SU-DHL-6 (cell line): ENCODE results near the gene NAPEPLD.

Experiments used
- H2AFZ ChIP-seq: fragments of 200-600 bp; sonication (generic); 2 replicates; pipeline ENCODE4 v1.6.1; 2014; ENCODE audit warnings: low read depth, mild to moderate bottlenecking, moderate library complexity, mixed read lengths, antibody characterized with exemption, low read length; ENCODE audit not compliant: severe bottlenecking
- H3F3A ChIP-seq: fragments of 200-600 bp; shearing (Covaris generic); 2 replicates; pipeline ENCODE4 v1.6.0; 2016; ENCODE audit warnings: antibody characterized with exemption, mild to moderate bottlenecking; ENCODE audit not compliant: insufficient read depth
- H3K27ac ChIP-seq: fragments of 200-600 bp; sonication (generic); 2 replicates; pipeline ENCODE4 v1.5.1; 2016; ENCODE audit warnings: low read depth, mild to moderate bottlenecking, low read length, moderate library complexity, mixed read lengths
- H3K27me3 ChIP-seq: fragments of 200-600 bp; sonication (generic), shearing (Covaris generic); 2 replicates; pipeline ENCODE4 v1.6.0; 2014; ENCODE audit warnings: mild to moderate bottlenecking, low read length
- H3K36me3 ChIP-seq: fragments of 200-600 bp; sonication (generic); 2 replicates; pipeline ENCODE4 v1.6.1; 2014; ENCODE audit warnings: mild to moderate bottlenecking, low read length, mixed read lengths
- H3K4me2 ChIP-seq: fragments of 300-600, 200-600 bp; shearing (Covaris generic), sonication (generic); 2 replicates; pipeline ENCODE4 v1.6.0; 2014; ENCODE audit warnings: low read length, low read depth, mild to moderate bottlenecking; ENCODE audit not compliant: poor library complexity, severe bottlenecking
- H3K4me3 ChIP-seq: fragments of 200-600 bp; sonication (generic); 2 replicates; pipeline ENCODE4 v1.5.1; 2014; ENCODE audit warnings: antibody characterized with exemption, low read length, mild to moderate bottlenecking, mixed read lengths; ENCODE audit not compliant: insufficient read depth, poor library complexity, severe bottlenecking
- H3K79me2 ChIP-seq: fragments of 200-600 bp; sonication (generic); 2 replicates; pipeline ENCODE4 v1.6.1; 2014; ENCODE audit warnings: mild to moderate bottlenecking, low read length, moderate library complexity; ENCODE audit not compliant: insufficient read depth
- H3K9ac ChIP-seq: fragments of 200-600 bp; sonication (generic); 2 replicates; pipeline ENCODE4 v1.7.0; 2014; ENCODE audit warnings: mild to moderate bottlenecking, low read length
- H3K9me2 ChIP-seq: fragments of 200-600 bp; sonication (generic); replicated peaks from 2 replicates; pipeline ENCODE4 v1.6.1; 2014; ENCODE audit warnings: low read length; ENCODE audit not compliant: insufficient read depth
- H3K9me3 ChIP-seq: fragments of 200-600 bp; sonication (generic); 2 replicates; pipeline ENCODE4 v1.6.1; 2014; ENCODE audit warnings: low read length, mixed read lengths; ENCODE audit not compliant: insufficient read depth
- H4K20me1 ChIP-seq: fragments of 200-600 bp; sonication (generic); 2 replicates; pipeline ENCODE4 v1.6.1; 2014; ENCODE audit warnings: low read depth, mild to moderate bottlenecking, antibody characterized with exemption, low read length, moderate library complexity, mixed read lengths
- CTCF ChIP-seq: fragments of 200-600 bp; sonication (generic); IDR thresholded peaks from one replicate; pipeline ENCODE4 v1.5.1; 2017; ENCODE audit warnings: antibody characterized with exemption, mild to moderate bottlenecking, low read length, moderate library complexity; ENCODE audit not compliant: insufficient read depth, poor library complexity, severe bottlenecking
- EZH2phosphoT487 ChIP-seq: fragments of 200-600 bp; sonication (generic), shearing (Covaris generic); conservative IDR thresholded peaks from 2 replicates; pipeline ENCODE4 v1.6.1; 2018; ENCODE audit warnings: mild to moderate bottlenecking, antibody characterized with exemption, low read length, moderate library complexity, mixed read lengths

NAPEPLD gene

GRCh38 chr7:103116991-103117390 is 31.9 kb downstream of the NAPEPLD start:
- H3K9me3 ChIP-seq, result no peaks in the 10 kb centered on the region
- no peak overlapping the region for H3K4me2 ChIP-seq
- no peaks in the 10 kb centered on the region for H3F3A ChIP-seq
- no peak overlapping the region for H2AFZ ChIP-seq
- no peaks in the 10 kb centered on the region for H3K9me2 ChIP-seq
- H3K9ac ChIP-seq, result no peak overlapping the region
- TF ChIP-seq EZH2phosphoT487 (no peak), CTCF (no peak)
- no peaks in the 10 kb centered on the region for H3K27me3 ChIP-seq
- H4K20me1 ChIP-seq, result no peaks in the 10 kb centered on the region
- H3K36me3 ChIP-seq, result peaks cover 3% of the 10 kb centered on the region; the same call in 1 of the 2 replicates
- H3K4me3 ChIP-seq, result no peak overlapping the region
- no peaks in the 10 kb centered on the region for H3K79me2 ChIP-seq
- H3K27ac ChIP-seq, result no peak overlapping the region

- Histone ChIP-seq H4K20me1 (no peaks in the 10 kb centered on the region), H3K4me3 (no peak overlapping the region), H3K36me3 (peaks cover 3% of the 10 kb centered on the region; the same call in 1 of the 2 replicates), H3K4me2 (no peak overlapping the region), H2AFZ (no peak overlapping the region), H3K79me2 (no peaks in the 10 kb centered on the region), H3K27ac (no peak overlapping the region), H3K9ac (no peak overlapping the region), H3K9me3 (no peaks in the 10 kb centered on the region), H3F3A (no peaks in the 10 kb centered on the region), H3K9me2 (no peaks in the 10 kb centered on the region), H3K27me3 (no peaks in the 10 kb centered on the region)
- TF ChIP-seq CTCF, result no peak
- no peak for TF ChIP-seq EZH2phosphoT487
Measured at GRCh38 chr7:103116511-103116910, 32.4 kb downstream of the NAPEPLD start.

GRCh38 chr7:103115771-103116170 is 33.1 kb downstream of the NAPEPLD start:
- H3K27ac ChIP-seq, result no peak overlapping the region
- H4K20me1 ChIP-seq, result no peaks in the 10 kb centered on the region
- peaks cover 3% of the 10 kb centered on the region; the same call in 1 of the 2 replicates for H3K36me3 ChIP-seq
- no peaks in the 10 kb centered on the region for H3K27me3 ChIP-seq
- H3K9me3 ChIP-seq, result no peaks in the 10 kb centered on the region
- no peak overlapping the region for H3K4me3 ChIP-seq
- H3K9me2 ChIP-seq, result no peaks in the 10 kb centered on the region
- H2AFZ ChIP-seq, result no peak overlapping the region
- H3F3A ChIP-seq, result no peaks in the 10 kb centered on the region
- H3K4me2 ChIP-seq, result no peak overlapping the region
- no peaks in the 10 kb centered on the region for H3K79me2 ChIP-seq
- TF ChIP-seq CTCF (no peak), EZH2phosphoT487 (no peak)
- no peak overlapping the region for H3K9ac ChIP-seq

- H3K4me2 ChIP-seq, result no peak overlapping the region
- H3K9me2 ChIP-seq, result no peaks in the 10 kb centered on the region
- no peak for TF ChIP-seq CTCF
- TF ChIP-seq EZH2phosphoT487, result no peak
- H3K4me3 ChIP-seq, result no peak overlapping the region
- H3K27me3 ChIP-seq, result no peaks in the 10 kb centered on the region
- no peak overlapping the region for H2AFZ ChIP-seq
- H3K79me2 ChIP-seq, result no peaks in the 10 kb centered on the region
- H3K27ac ChIP-seq, result no peak overlapping the region
- H3F3A ChIP-seq, result no peaks in the 10 kb centered on the region
- H3K9ac ChIP-seq, result no peak overlapping the region
- no peaks in the 10 kb centered on the region for H4K20me1 ChIP-seq
- H3K9me3 ChIP-seq, result no peaks in the 10 kb centered on the region
- H3K36me3 ChIP-seq, result peaks cover 3% of the 10 kb centered on the region; the same call in 1 of the 2 replicates
Measured at GRCh38 chr7:103114576-103115008, 34.3 kb downstream of the NAPEPLD start.
